Fibroblast of skin of scalp (primary cell): ENCODE results near the gene FGF5.
"Not testable (repeated sequence)": the region's sequence is repeated elsewhere in the genome, so short reads cannot be mapped to it uniquely, and the experiment has no call there.

Experiments used
- DNase-seq: peaks from one replicate; pipeline ENCODE4 v3.0.0-alpha.2; 2013

Gene FGF5

GRCh38 chr4:80301884-80302283 is 35.4 kb downstream of the FGF5 start:
- DNase-seq: no peak

GRCh38 chr4:80302616-80303223 is 36.3 kb downstream of the FGF5 start:
- DNase-seq: no peak

- peak; percentile 76 for DNase-seq
Measured at GRCh38 chr4:80305466-80305865, 39.0 kb downstream of the FGF5 start.

GRCh38 chr4:80306260-80306659 is 39.8 kb downstream of the FGF5 start:
- peak; percentile 32 for DNase-seq

- DNase-seq: peak; percentile 78
Measured at GRCh38 chr4:80307183-80307735, 40.8 kb downstream of the FGF5 start.

GRCh38 chr4:80307774-80308465 is 41.5 kb downstream of the FGF5 start:
- DNase-seq: peak; percentile 51

GRCh38 chr4:80308466-80308822 is 42.0 kb downstream of the FGF5 start:
- no peak for DNase-seq

- DNase-seq: peak; percentile 92
Measured at GRCh38 chr4:80309294-80310004, 43.0 kb downstream of the FGF5 start.

- no peak for DNase-seq
Measured at GRCh38 chr4:80311130-80311529, 44.7 kb downstream of the FGF5 start.

- DNase-seq: no peak
Measured at GRCh38 chr4:80312124-80312523, 45.7 kb downstream of the FGF5 start.

GRCh38 chr4:80313627-80314026 is 47.2 kb downstream of the FGF5 start:
- DNase-seq: no peak

- not testable (repeated sequence) for DNase-seq
Measured at GRCh38 chr4:80315848-80316247, 49.4 kb downstream of the FGF5 start.

GRCh38 chr4:80321341-80321740 is 54.9 kb downstream of the FGF5 start:
- no peak for DNase-seq

- no peak for DNase-seq
Measured at GRCh38 chr4:80321776-80322175, 55.3 kb downstream of the FGF5 start.

GRCh38 chr4:80322716-80323115 is 56.3 kb downstream of the FGF5 start:
- DNase-seq: peak; percentile 57

GRCh38 chr4:80324171-80324570 is 57.7 kb downstream of the FGF5 start:
- DNase-seq: no peak

- no peak for DNase-seq
Measured at GRCh38 chr4:80331693-80332092, 65.2 kb downstream of the FGF5 start.

GRCh38 chr4:80333121-80333520 is 66.7 kb downstream of the FGF5 start:
- DNase-seq: peak; percentile 28

- DNase-seq: no peak
Measured at GRCh38 chr4:80334568-80334967, 68.1 kb downstream of the FGF5 start.

- DNase-seq: no peak
Measured at GRCh38 chr4:80335226-80335553, 68.7 kb downstream of the FGF5 start.

- peak; percentile 90 for DNase-seq
Measured at GRCh38 chr4:80335554-80336358, 69.3 kb downstream of the FGF5 start, which contains the start of gene CFAP299. Gene CFAP299, plus strand, starts transcription at chr4:80335730.

- peak; percentile 37 for DNase-seq
Measured at GRCh38 chr4:80336582-80336981, 70.1 kb downstream of the FGF5 start.

- no peak for DNase-seq
Measured at GRCh38 chr4:80340036-80340435, 73.6 kb downstream of the FGF5 start.
